ES-I3 (cell line): ENCODE data around the gene RPS6KA3.

Experiments used
- H3K36me3 ChIP-seq: 2 replicates; pipeline ENCODE4 v1.6.1; 2013; ENCODE audit warnings: mild to moderate bottlenecking, low read length, control low read depth, moderate library complexity; ENCODE audit not compliant: insufficient read depth
- H3K4me1 ChIP-seq: 2 replicates; pipeline ENCODE4 v1.6.1; 2013; ENCODE audit warnings: mild to moderate bottlenecking, control low read depth, low read length; ENCODE audit not compliant: insufficient read depth
- H3K9ac ChIP-seq: 2 replicates; pipeline ENCODE4 v1.6.1; 2013; ENCODE audit warnings: low read depth, mild to moderate bottlenecking, low read length, moderate library complexity
- H3K9me3 ChIP-seq: 2 replicates; pipeline ENCODE4 v1.6.1; 2013; ENCODE audit warnings: mild to moderate bottlenecking, low read length, moderate library complexity; ENCODE audit not compliant: control insufficient read depth, insufficient read depth

Gene RPS6KA3

GRCh38 chrX:20266810-20267606, at the start of gene RPS6KA3:
Gene RPS6KA3, minus strand, starts transcription at chrX:20266909. Its CDS starts 277 bp downstream, at chrX:20266632.
- Histone ChIP-seq H3K9me3 (no peaks in the 10 kb centered on the region), H3K9ac (peak within 1 kb of the TSS; percentile 73), H3K36me3 (no peaks in the 10 kb centered on the region), H3K4me1 (peaks cover 2% of the 10 kb centered on the region; the same call in 1 of the 2 replicates)

- Histone ChIP-seq H3K9me3 (no peaks in the 10 kb centered on the region), H3K36me3 (no peaks in the 10 kb centered on the region), H3K4me1 (no peaks in the 10 kb centered on the region), H3K9ac (no peak overlapping the region)
Measured at GRCh38 chrX:20315140-20315539, 48.4 kb upstream of the RPS6KA3 start.

- H3K9ac ChIP-seq: no peak overlapping the region
- no peaks in the 10 kb centered on the region for H3K36me3 ChIP-seq
- no peaks in the 10 kb centered on the region for H3K9me3 ChIP-seq
- H3K4me1 ChIP-seq: no peaks in the 10 kb centered on the region
Measured at GRCh38 chrX:20313899-20314298, 47.2 kb upstream of the RPS6KA3 start.

- H3K4me1 ChIP-seq: no peaks in the 10 kb centered on the region
- H3K9ac ChIP-seq: no peak overlapping the region
Measured at GRCh38 chrX:20312018-20312417, 45.3 kb upstream of the RPS6KA3 start.

GRCh38 chrX:20311505-20311904, 44.8 kb upstream of the RPS6KA3 start:
- no peaks in the 10 kb centered on the region for H3K9me3 ChIP-seq
- no peaks in the 10 kb centered on the region for H3K4me1 ChIP-seq
- no peaks in the 10 kb centered on the region for H3K36me3 ChIP-seq
- H3K9ac ChIP-seq: no peak overlapping the region

More at GRCh38 chrX:20312018-20312417, 45.3 kb upstream of the RPS6KA3 start:
- Histone ChIP-seq H3K36me3 (no peaks in the 10 kb centered on the region), H3K9me3 (no peaks in the 10 kb centered on the region)

GRCh38 chrX:20309806-20310205, 43.1 kb upstream of the RPS6KA3 start:
- Histone ChIP-seq H3K9me3 (no peaks in the 10 kb centered on the region), H3K9ac (no peak overlapping the region), H3K4me1 (no peaks in the 10 kb centered on the region), H3K36me3 (no peaks in the 10 kb centered on the region)

GRCh38 chrX:20306668-20307067, 40.0 kb upstream of the RPS6KA3 start:
- Histone ChIP-seq H3K9me3 (no peaks in the 10 kb centered on the region), H3K9ac (no peak overlapping the region), H3K4me1 (no peaks in the 10 kb centered on the region), H3K36me3 (no peaks in the 10 kb centered on the region)

- H3K9ac ChIP-seq: no peak overlapping the region
- H3K4me1 ChIP-seq: no peaks in the 10 kb centered on the region
- H3K9me3 ChIP-seq: no peaks in the 10 kb centered on the region
- no peaks in the 10 kb centered on the region for H3K36me3 ChIP-seq
Measured at GRCh38 chrX:20300822-20301221, 34.1 kb upstream of the RPS6KA3 start.

GRCh38 chrX:20294957-20295356, 28.2 kb upstream of the RPS6KA3 start:
- Histone ChIP-seq H3K9ac (no peak overlapping the region), H3K36me3 (no peaks in the 10 kb centered on the region), H3K9me3 (peaks cover 3% of the 10 kb centered on the region), H3K4me1 (no peaks in the 10 kb centered on the region)

- no peak overlapping the region for H3K9ac ChIP-seq
- H3K36me3 ChIP-seq: no peaks in the 10 kb centered on the region
- peaks cover 3% of the 10 kb centered on the region for H3K9me3 ChIP-seq
- no peaks in the 10 kb centered on the region for H3K4me1 ChIP-seq
Measured at GRCh38 chrX:20294284-20294683, 27.6 kb upstream of the RPS6KA3 start.

- no peaks in the 10 kb centered on the region for H3K4me1 ChIP-seq
- H3K9me3 ChIP-seq: no peaks in the 10 kb centered on the region
- H3K36me3 ChIP-seq: no peaks in the 10 kb centered on the region
- no peak overlapping the region for H3K9ac ChIP-seq
Measured at GRCh38 chrX:20285511-20285910, 18.8 kb upstream of the RPS6KA3 start.

GRCh38 chrX:20284992-20285391, 18.3 kb upstream of the RPS6KA3 start:
- Histone ChIP-seq H3K36me3 (no peaks in the 10 kb centered on the region), H3K9ac (no peak overlapping the region), H3K9me3 (no peaks in the 10 kb centered on the region), H3K4me1 (no peaks in the 10 kb centered on the region)

GRCh38 chrX:20284444-20284843, 17.7 kb upstream of the RPS6KA3 start:
- no peaks in the 10 kb centered on the region for H3K4me1 ChIP-seq
- H3K9me3 ChIP-seq: no peaks in the 10 kb centered on the region
- no peak overlapping the region for H3K9ac ChIP-seq
- no peaks in the 10 kb centered on the region for H3K36me3 ChIP-seq

GRCh38 chrX:20280938-20281337, 14.2 kb upstream of the RPS6KA3 start:
- Histone ChIP-seq H3K9ac (no peak overlapping the region), H3K4me1 (no peaks in the 10 kb centered on the region), H3K36me3 (no peaks in the 10 kb centered on the region), H3K9me3 (no peaks in the 10 kb centered on the region)

GRCh38 chrX:20274121-20274520, 7.4 kb upstream of the RPS6KA3 start:
- no peak overlapping the region for H3K9ac ChIP-seq
- H3K4me1 ChIP-seq: no peaks in the 10 kb centered on the region
- H3K9me3 ChIP-seq: no peaks in the 10 kb centered on the region
- no peaks in the 10 kb centered on the region for H3K36me3 ChIP-seq
